WI38 (cell line): ENCODE measurements around the gene OR52R1.
"Not testable (repeated sequence)": the region's sequence is repeated elsewhere in the genome, so short reads cannot be mapped to it uniquely, and the experiment has no call there.

Experiments used
- H3K4me3 ChIP-seq: 2 replicates; pipeline ENCODE4 v1.5.1; 2011; ENCODE audit warnings: low read depth, mild to moderate bottlenecking, control low read depth, low read length
- TF ChIP-seq, protein P1 (sequence below): IDR thresholded peaks from 2 replicates; pipeline ENCODE4 v1.5.1; 2012; ENCODE audit warnings: low read depth, mild to moderate bottlenecking, control low read depth, low read length

Gene OR52R1

DNA sequence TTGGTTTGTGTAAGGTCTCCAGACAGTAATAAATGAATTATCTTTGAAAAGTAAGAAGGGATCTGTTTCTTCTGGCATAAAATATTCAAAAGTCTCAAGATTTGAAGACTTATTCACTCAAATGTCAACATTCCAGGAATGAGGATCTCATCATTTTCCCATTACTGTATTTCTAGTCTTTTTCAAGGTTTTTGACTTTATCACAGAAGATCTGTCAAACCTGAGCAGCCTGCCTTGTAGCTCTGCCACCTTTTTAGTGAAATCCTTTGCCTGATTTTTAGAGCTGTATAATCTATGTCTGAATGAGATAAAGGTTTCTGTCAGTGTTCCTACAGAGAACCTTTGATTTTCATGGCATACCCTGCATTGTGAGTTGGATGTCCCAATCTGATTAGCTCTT is 21.0 kb upstream of the OR52R1 start:
- no peak overlapping the region for H3K4me3 ChIP-seq
- TF ChIP-seq, protein P1, sequence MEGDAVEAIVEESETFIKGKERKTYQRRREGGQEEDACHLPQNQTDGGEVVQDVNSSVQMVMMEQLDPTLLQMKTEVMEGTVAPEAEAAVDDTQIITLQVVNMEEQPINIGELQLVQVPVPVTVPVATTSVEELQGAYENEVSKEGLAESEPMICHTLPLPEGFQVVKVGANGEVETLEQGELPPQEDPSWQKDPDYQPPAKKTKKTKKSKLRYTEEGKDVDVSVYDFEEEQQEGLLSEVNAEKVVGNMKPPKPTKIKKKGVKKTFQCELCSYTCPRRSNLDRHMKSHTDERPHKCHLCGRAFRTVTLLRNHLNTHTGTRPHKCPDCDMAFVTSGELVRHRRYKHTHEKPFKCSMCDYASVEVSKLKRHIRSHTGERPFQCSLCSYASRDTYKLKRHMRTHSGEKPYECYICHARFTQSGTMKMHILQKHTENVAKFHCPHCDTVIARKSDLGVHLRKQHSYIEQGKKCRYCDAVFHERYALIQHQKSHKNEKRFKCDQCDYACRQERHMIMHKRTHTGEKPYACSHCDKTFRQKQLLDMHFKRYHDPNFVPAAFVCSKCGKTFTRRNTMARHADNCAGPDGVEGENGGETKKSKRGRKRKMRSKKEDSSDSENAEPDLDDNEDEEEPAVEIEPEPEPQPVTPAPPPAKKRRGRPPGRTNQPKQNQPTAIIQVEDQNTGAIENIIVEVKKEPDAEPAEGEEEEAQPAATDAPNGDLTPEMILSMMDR, result no peak

GRCh38 chr11:4821021-4821420 is 16.8 kb upstream of the OR52R1 start, which contains the start of gene OR51F2:
Gene OR51F2 (plus strand): TSS chr11:4821321. CDS start chr11:4821422, 101 bp downstream.
- H3K4me3 ChIP-seq, result no peak within 1 kb of the TSS
- TF ChIP-seq, protein P1, result no peak

- TF ChIP-seq, protein P1, result no peak
- H3K4me3 ChIP-seq, result no peak overlapping the region
Observed at GRCh38 chr11:4809246-4809645, 5.1 kb upstream of the OR52R1 start.

GRCh38 chr11:4808476-4808875 is 4.3 kb upstream of the OR52R1 start:
- TF ChIP-seq, protein P1, result no peak
- no peak overlapping the region for H3K4me3 ChIP-seq

- H3K4me3 ChIP-seq, result not testable (repeated sequence)
Observed at GRCh38 chr11:4801316-4801715, 2.9 kb downstream of the OR52R1 start.

DNA sequence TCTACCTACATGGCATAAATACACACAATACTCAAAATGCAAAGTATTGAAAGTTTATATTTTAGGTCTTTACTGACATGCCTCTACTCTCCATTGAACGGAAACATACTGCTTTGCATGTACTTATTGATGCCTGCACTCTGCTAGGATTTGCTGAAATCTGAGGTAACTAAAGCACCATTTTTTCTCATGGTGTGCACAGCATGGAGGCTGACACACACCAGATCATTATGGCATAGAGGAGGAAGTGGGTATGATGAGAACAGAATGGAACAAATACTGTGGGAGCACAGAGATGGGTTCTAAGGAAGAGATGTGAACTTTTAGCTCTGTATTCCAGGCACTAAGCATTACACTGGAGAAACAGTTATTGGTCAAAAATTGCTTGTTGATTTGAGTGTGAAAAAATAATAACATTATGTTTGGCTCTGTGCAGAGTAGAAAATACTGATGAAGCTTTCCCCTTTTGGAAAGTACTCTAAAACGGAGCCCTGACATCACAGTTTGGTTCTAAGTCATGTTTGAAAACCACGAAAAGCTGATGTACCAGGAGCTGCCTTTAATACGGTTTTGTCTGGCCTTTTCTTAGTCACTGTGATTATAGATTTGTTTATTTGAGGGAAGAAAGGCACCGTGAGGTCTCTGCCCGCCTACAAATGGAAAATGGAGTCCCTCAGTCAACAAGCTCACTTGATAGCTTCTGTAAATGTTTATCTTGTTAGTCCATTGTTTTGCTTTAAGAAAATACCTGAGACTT is 5.6 kb downstream of the OR52R1 start:
- no peak overlapping the region for H3K4me3 ChIP-seq
- TF ChIP-seq, protein P1, result no peak

DNA sequence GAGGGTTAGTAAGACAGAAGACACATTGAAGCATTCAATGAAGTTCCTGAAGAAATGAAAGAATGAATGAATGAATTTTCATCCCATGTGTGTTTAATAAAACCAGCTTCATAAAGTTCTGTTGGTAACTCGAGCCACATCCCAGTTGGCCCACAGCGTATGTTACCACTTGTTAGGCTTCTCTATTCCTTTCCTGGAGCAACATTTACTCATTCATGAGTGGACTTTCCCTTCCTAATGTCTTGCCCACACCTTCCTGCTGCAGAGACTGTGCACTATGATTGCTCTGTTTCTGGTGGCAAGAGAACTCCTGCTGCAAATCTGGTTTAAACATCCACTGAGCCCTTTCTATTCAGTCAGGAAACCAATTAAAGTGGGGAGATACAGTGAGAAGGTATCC is 7.0 kb downstream of the OR52R1 start:
- H3K4me3 ChIP-seq, result no peak overlapping the region
- TF ChIP-seq, protein P1, result no peak

DNA sequence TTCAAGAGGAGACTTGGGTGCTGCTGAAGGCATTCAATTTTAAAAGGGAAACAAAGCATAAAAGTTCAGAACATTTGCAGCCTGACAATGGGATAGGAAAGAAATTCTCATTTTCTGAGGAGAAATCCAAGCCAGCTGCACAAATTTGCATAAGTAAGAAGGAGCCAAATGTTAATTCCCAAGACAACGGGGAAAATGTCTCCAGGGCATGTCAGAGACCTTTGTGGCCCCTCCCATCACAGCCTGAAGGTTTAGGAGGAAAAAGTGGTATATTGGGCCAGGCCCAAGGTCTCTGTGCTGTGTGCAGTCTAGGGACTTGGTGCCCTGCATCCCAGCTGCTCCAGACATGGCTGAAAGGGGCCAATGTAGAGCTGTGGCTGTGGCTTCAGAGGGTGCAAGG is 21.7 kb downstream of the OR52R1 start:
- TF ChIP-seq, protein P1, result no peak
- no peak overlapping the region for H3K4me3 ChIP-seq
